IMR-90 (cell line): ENCODE data around the gene TNPO1. TPM values are rescaled to one million over a fixed set of nuclear protein-coding genes. Genes with fewer than 3 reads are reported as not detected.

Experiments
- ATAC-seq: fragments of 200-7000 bp; cut with Tn5 transposase; 2 replicates; pipeline ENCODE4 v1.9.1; 2020; ENCODE audit warnings: low read depth, mild to moderate bottlenecking, moderate library complexity
- BruUV-seq: library from RNA; stranded (reverse); fragments of 400-500 nt; replicated peaks from 2 replicates; lab custom pipeline; 2021; lab: Mats Ljungman, UMichigan
- CTCF ChIA-PET: fragments of 300-600 bp; formaldehyde crosslinking; extraction: SDS; loops from one replicate; lab custom pipeline; 2021; ENCODE audit warnings: antibody characterized with exemption; lab: Yijun Ruan, JAX
- POLR2A ChIA-PET: fragments of 300-600 bp; sonication (Branson Sonifier 250); formaldehyde crosslinking; loops from one replicate; lab custom pipeline; 2022; ENCODE audit warnings: antibody characterized with exemption; ENCODE audit not compliant: unreplicated experiment; lab: Charles Lee
- DNase-seq: peaks from one replicate; pipeline ENCODE4 v3.0.0; 2013
- H2AFZ ChIP-seq: replicated peaks from 2 replicates; pipeline ENCODE3; 2013; ENCODE audit warnings: low read length, mild to moderate bottlenecking; ENCODE audit not compliant: poor library complexity
- H2AK5ac ChIP-seq: 2 replicates; pipeline ENCODE4 v1.6.1; 2013; ENCODE audit warnings: low read depth, low read length, inconsistent platforms
- H2AK9ac ChIP-seq: replicated peaks from 2 replicates; pipeline ENCODE3; 2013; ENCODE audit warnings: mild to moderate bottlenecking, low read depth, low read length, moderate library complexity; ENCODE audit not compliant: poor library complexity
- H2BK120ac ChIP-seq: 2 replicates; pipeline ENCODE4 v1.6.1; 2013; ENCODE audit warnings: low read depth, low read length, inconsistent platforms
- H2BK15ac ChIP-seq: 3 replicates; pipeline ENCODE4 v1.6.1; 2013; ENCODE audit warnings: low read depth, low read length, inconsistent platforms
- H2BK20ac ChIP-seq: 2 replicates; pipeline ENCODE4 v1.6.1; 2013; ENCODE audit warnings: low read depth, mild to moderate bottlenecking, inconsistent platforms, low read length, moderate library complexity
- H2BK5ac ChIP-seq: 2 replicates; pipeline ENCODE4 v1.6.1; 2013; ENCODE audit warnings: mild to moderate bottlenecking, low read depth, low read length, inconsistent platforms; ENCODE audit not compliant: poor library complexity, severe bottlenecking
- H3K14ac ChIP-seq: replicated peaks from 2 replicates; pipeline ENCODE4 v1.6.1; 2013; ENCODE audit warnings: low read depth, low read length, inconsistent platforms
- H3K18ac ChIP-seq: 2 replicates; pipeline ENCODE4 v1.6.1; 2013; ENCODE audit warnings: low read depth, low read length, control low read depth
- H3K23ac ChIP-seq: 2 replicates; pipeline ENCODE4 v1.6.1; 2013; ENCODE audit warnings: low read depth, low read length, inconsistent platforms
- H3K27ac ChIP-seq: 2 replicates; pipeline ENCODE4 v1.5.1; 2013; ENCODE audit warnings: mild to moderate bottlenecking, control low read depth, low read length; ENCODE audit not compliant: insufficient read depth
- H3K27me3 ChIP-seq: 2 replicates; pipeline ENCODE4 v1.6.1; 2013; ENCODE audit warnings: low read length; ENCODE audit not compliant: control insufficient read depth, insufficient read depth
- H3K36me3 ChIP-seq: 2 replicates; pipeline ENCODE4 v1.6.1; 2013; ENCODE audit warnings: low read length, mixed read lengths; ENCODE audit not compliant: control insufficient read depth, insufficient read depth
- H3K4ac ChIP-seq: 2 replicates; pipeline ENCODE4 v1.6.1; 2013; ENCODE audit warnings: low read depth, low read length, inconsistent platforms
- H3K4me1 ChIP-seq: 2 replicates; pipeline ENCODE4 v1.6.1; 2013; ENCODE audit warnings: low read length, mixed read lengths; ENCODE audit not compliant: control insufficient read depth, insufficient read depth
- H3K4me2 ChIP-seq: 2 replicates; pipeline ENCODE4 v1.6.1; 2013; ENCODE audit warnings: low read depth, mild to moderate bottlenecking, control low read depth, low read length, moderate library complexity
- H3K4me3 ChIP-seq: 2 replicates; pipeline ENCODE4 v1.5.1; 2013; ENCODE audit warnings: low read depth, mild to moderate bottlenecking, control low read depth, low read length, moderate library complexity; ENCODE audit not compliant: insufficient read depth
- H3K56ac ChIP-seq: 2 replicates; pipeline ENCODE4 v1.6.1; 2013; ENCODE audit warnings: low read length, inconsistent platforms; ENCODE audit not compliant: insufficient read depth; ENCODE audit errors: extremely low read depth
- H3K79me1 ChIP-seq, 2 experiments: 2 replicates each; pipeline ENCODE4 v1.6.1; 2013; ENCODE audit warnings: low read length in 2 of 2, inconsistent platforms in 1 of 2, low read depth in 1 of 2
- H3K9ac ChIP-seq: 2 replicates; pipeline ENCODE4 v1.6.1; 2013; ENCODE audit warnings: low read depth, low read length, control low read depth
- H3K9me1 ChIP-seq: 2 replicates; pipeline ENCODE4 v1.6.1; 2013; ENCODE audit warnings: low read length, inconsistent platforms; ENCODE audit not compliant: insufficient read depth
- H3K9me3 ChIP-seq: 2 replicates; pipeline ENCODE4 v1.6.1; 2013; ENCODE audit warnings: low read length; ENCODE audit not compliant: control insufficient read depth, insufficient read depth
- H4K20me1 ChIP-seq: 2 replicates; pipeline ENCODE4 v1.6.1; 2013; ENCODE audit warnings: low read length, inconsistent platforms; ENCODE audit not compliant: insufficient read depth
- H4K5ac ChIP-seq: 2 replicates; pipeline ENCODE4 v1.6.1; 2013; ENCODE audit warnings: mild to moderate bottlenecking, low read depth, low read length, control low read depth
- H4K8ac ChIP-seq, 2 experiments: 2 replicates each; pipeline ENCODE4 v1.6.1; 2013; ENCODE audit warnings: low read depth in 2 of 2, low read length in 2 of 2, control low read depth in 1 of 2, inconsistent platforms in 1 of 2
- H4K91ac ChIP-seq: 2 replicates; pipeline ENCODE4 v1.6.1; 2013; ENCODE audit warnings: low read depth, low read length, inconsistent platforms; ENCODE audit not compliant: insufficient read depth
- BHLHE40 ChIP-seq: fragments of 150-350 bp; IDR thresholded peaks from 2 replicates; pipeline ENCODE4 v1.6.1; 2016; ENCODE audit warnings: mild to moderate bottlenecking, low read depth, low read length
- CEBPB ChIP-seq: IDR thresholded peaks from 2 replicates; pipeline ENCODE4 v1.6.1; 2012; ENCODE audit warnings: low read depth, low read length, improper control_type of control experiment
- NFE2L2 ChIP-seq: fragments of 150-350 bp; IDR thresholded peaks from 2 replicates; pipeline ENCODE4 v1.6.1; 2016; ENCODE audit warnings: low read depth, mild to moderate bottlenecking, low read length
- POLR2A ChIP-seq: IDR thresholded peaks from 2 replicates; pipeline ENCODE4 v1.6.1; 2012; ENCODE audit warnings: mild to moderate bottlenecking, low read depth, low read length
- RFX5 ChIP-seq: IDR thresholded peaks from 2 replicates; pipeline ENCODE4 v1.8.0; 2012; ENCODE audit warnings: low read depth, mild to moderate bottlenecking, low read length, moderate library complexity
- WGBS, 2 experiments: methylation state at CpG; one replicate each; pipeline versions ENCODE4 v1.1.5 to v1.1.7; 2013; ENCODE audit warnings: missing lambda C conversion rate in 2 of 2; ENCODE audit not compliant: insufficient read length in 1 of 2; ENCODE audit errors: extremely low coverage in 2 of 2; 5-methylcytosine and 5-hydroxymethylcytosine counted together
- dilution Hi-C: fragments of 300-500 bp; cut with HindIII; formaldehyde crosslinking; loops from one replicate; pipeline ENCODE4 v1.14.3; 2018; ENCODE audit warnings: low sequenced_read_pairs; ENCODE audit not compliant: unreplicated experiment
- in situ Hi-C: fragments of 300-500 bp; cut with MboI; formaldehyde crosslinking; loops from 3 replicates; pipeline ENCODE4 v1.14.3; 2019; ENCODE audit warnings: low sequenced_read_pairs, inconsistent platforms, mixed read lengths
- intact Hi-C: fragments of 100-400 bp; cut with micrococcal nuclease; formaldehyde crosslinking; loops from 2 replicates; pipeline ENCODE4 v1.10.0; 2022
- polyA plus RNA-seq, 3 experiments: library from polyadenylated mRNA; depleted of rRNA; stranded (reverse); fragments of >200 nt; gene quantifications; 2 replicates each; pipeline ENCODE4 v1.2.3, GENCODE V29; 2012; ENCODE audit warnings: low replicate concordance in 1 of 3
- total RNA-seq: library from RNA; depleted of rRNA; stranded (reverse); fragments of >200 nt; gene quantifications from 2 replicates; pipeline ENCODE4 v1.2.3, GENCODE V29; 2012

The TNPO1 gene
- total and polyA plus RNA-seq, 2 of the 4 experiments (the other 2 are of a cell fraction): 45.5 to 400 TPM

DNA sequence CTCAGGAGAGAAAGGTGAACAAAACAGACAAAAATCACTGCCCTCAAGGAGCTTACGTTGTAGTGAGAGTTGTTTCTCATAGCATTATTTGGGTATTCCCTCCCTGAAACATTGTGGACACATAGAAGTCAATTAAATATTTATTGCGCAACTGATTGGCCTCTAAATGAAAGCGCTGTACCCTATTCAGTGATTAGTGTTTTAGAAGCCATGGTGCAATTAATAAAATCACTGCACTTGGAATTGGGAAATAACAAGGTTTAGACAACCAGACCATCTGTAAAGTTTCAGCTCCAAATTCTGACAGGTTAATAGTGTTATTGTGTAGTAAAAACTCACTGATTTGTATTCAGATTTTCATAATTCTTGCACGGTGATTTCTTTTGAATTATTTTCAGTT is 35.9 kb downstream of the TNPO1 start:
- no peak overlapping the region for H2BK15ac ChIP-seq
- no peaks in the 10 kb centered on the region for H3K9me3 ChIP-seq
- peaks cover 4% of the 10 kb centered on the region; the same call in 1 of the 2 replicates for H3K4me1 ChIP-seq
- intact Hi-C loops: no loop called here
- H3K27me3 ChIP-seq: no peaks in the 10 kb centered on the region
- no peak overlapping the region for H2AK9ac ChIP-seq
- H2BK20ac ChIP-seq: no peak overlapping the region
- H3K27ac ChIP-seq: no peak overlapping the region
- no peak overlapping the region for H3K4me3 ChIP-seq
- BruUV-seq: no TSS peak
- ATAC-seq (no peak), DNase-seq (no peak)
- no peak overlapping the region for H3K23ac ChIP-seq
- no peak overlapping the region for H3K18ac ChIP-seq
- H4K5ac ChIP-seq: no peak overlapping the region
- in situ Hi-C loops: no loop called here
- no peak overlapping the region for H3K4ac ChIP-seq
- no peak overlapping the region for H4K91ac ChIP-seq
- H2BK5ac ChIP-seq: no peak overlapping the region
- no peak overlapping the region for H4K8ac ChIP-seq
- H3K56ac ChIP-seq: no peak overlapping the region
- H3K9ac ChIP-seq: no peak overlapping the region
- peaks cover 17 to 50% of the 10 kb centered on the region in 2 experiments for H3K79me1 ChIP-seq
- H4K20me1 ChIP-seq: peaks cover 69% of the 10 kb centered on the region
- H3K4me2 ChIP-seq: no peak overlapping the region
- H3K14ac ChIP-seq: no peak overlapping the region
- POLR2A ChIA-PET: interaction anchor here (0.6 kb wide), 1 partner anchor 35 kb away, joined by 3 read pairs; no protein-coding TSS in a partner anchor
- H2AK5ac ChIP-seq: no peak overlapping the region
- CTCF ChIA-PET: no interaction called here
- WGBS, 2 experiments: no CpG with 5 or more reads among the region's 4 CpGs
- no peak for TF ChIP-seq NFE2L2
- TF ChIP-seq POLR2A: no peak
- no peak for TF ChIP-seq RFX5
- TF ChIP-seq CEBPB: peak; percentile 96
- TF ChIP-seq BHLHE40: no peak
- H2AFZ ChIP-seq: no peak overlapping the region
- peaks cover 24% of the 10 kb centered on the region for H3K36me3 ChIP-seq
- no peak overlapping the region for H2BK120ac ChIP-seq
- peaks cover 5% of the 10 kb centered on the region for H3K9me1 ChIP-seq
- dilution Hi-C loops: no loop called here
